DOHH2 (cell line): ENCODE data around the gene PBX4.

Experiments used
- CTCF ChIP-seq: fragments of 200-600 bp; sonication (generic); IDR thresholded peaks from one replicate; pipeline ENCODE4 v1.5.1; 2014; ENCODE audit warnings: antibody characterized with exemption, mild to moderate bottlenecking, low read depth, low read length; ENCODE audit not compliant: poor library complexity, severe bottlenecking
- EZH2phosphoT487 ChIP-seq: fragments of 200-600 bp; sonication (generic); IDR thresholded peaks from 2 replicates; pipeline ENCODE4 v1.6.1; 2017; ENCODE audit warnings: borderline replicate concordance, mild to moderate bottlenecking, antibody characterized with exemption, low read length, moderate library complexity, mixed read lengths

- TF ChIP-seq CTCF (no peak), EZH2phosphoT487 (no peak)
Observed at GRCh38 chr19:19548915-19549759, 69.3 kb downstream of the PBX4 start.
